Stimulated activated CD8-positive, alpha-beta memory T cell treated with anti-CD3 and anti-CD28 coated beads, Interleukin-2, amount 100 ng/mL, for 1 hour (primary cell): ENCODE data around the gene CCDC14.
"Not testable (repeated sequence)": the region's sequence is repeated elsewhere in the genome, so short reads cannot be mapped to it uniquely, and the experiment has no call there.

Experiments
- DNase-seq, 2 donors: peaks; one replicate each; pipeline ENCODE4 v3.0.0-alpha.2; 2020; ENCODE audit warnings: low read depth in 2 of 2

The CCDC14 gene, protein sequence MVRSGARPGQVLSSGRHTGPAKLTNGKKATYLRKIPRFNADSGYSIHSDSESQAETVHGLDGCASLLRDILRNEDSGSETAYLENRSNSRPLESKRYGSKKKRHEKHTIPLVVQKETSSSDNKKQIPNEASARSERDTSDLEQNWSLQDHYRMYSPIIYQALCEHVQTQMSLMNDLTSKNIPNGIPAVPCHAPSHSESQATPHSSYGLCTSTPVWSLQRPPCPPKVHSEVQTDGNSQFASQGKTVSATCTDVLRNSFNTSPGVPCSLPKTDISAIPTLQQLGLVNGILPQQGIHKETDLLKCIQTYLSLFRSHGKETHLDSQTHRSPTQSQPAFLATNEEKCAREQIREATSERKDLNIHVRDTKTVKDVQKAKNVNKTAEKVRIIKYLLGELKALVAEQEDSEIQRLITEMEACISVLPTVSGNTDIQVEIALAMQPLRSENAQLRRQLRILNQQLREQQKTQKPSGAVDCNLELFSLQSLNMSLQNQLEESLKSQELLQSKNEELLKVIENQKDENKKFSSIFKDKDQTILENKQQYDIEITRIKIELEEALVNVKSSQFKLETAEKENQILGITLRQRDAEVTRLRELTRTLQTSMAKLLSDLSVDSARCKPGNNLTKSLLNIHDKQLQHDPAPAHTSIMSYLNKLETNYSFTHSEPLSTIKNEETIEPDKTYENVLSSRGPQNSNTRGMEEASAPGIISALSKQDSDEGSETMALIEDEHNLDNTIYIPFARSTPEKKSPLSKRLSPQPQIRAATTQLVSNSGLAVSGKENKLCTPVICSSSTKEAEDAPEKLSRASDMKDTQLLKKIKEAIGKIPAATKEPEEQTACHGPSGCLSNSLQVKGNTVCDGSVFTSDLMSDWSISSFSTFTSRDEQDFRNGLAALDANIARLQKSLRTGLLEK

DNA sequence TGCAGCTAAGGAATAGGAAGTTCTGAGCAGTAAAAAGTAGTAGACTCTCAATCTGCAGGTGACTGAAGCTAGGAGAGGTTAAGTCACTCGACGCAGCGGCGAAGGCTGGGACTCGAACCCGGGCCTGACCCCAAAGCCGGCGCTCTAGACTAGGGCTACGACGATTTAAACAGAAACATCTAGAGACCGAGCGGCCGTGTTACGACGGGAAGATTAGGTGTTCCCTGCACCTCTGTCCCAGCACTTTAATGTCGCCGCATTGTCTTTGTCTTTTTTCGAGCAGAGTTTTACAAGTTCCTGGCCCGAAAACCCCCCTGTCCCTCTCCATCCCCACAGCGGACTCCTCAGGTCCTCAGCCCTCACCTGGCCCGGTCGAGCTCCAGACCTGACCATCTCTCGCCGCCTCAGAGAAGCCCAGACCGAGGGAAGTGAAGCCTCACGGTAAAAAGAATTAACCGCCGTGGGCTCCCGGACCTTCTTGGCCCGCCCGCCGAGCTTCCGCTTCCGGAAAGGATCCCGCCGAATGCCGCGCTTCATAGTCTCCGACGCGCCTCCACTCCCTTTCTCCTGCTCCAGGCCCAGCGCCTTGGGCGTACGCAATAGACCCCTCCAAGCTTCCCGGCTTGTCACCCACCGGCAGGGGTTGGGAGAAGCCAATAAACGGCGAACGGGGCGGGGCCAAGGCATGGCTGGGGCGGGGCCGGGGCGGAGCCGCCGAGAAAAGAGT is at the start of gene CCDC14:
CCDC14 (minus strand) TSS at position 449 of the 727 bp plus-strand sequence; CDS start at position 393, 56 bp downstream.
- peak; percentile 53 for DNase-seq

DNA sequence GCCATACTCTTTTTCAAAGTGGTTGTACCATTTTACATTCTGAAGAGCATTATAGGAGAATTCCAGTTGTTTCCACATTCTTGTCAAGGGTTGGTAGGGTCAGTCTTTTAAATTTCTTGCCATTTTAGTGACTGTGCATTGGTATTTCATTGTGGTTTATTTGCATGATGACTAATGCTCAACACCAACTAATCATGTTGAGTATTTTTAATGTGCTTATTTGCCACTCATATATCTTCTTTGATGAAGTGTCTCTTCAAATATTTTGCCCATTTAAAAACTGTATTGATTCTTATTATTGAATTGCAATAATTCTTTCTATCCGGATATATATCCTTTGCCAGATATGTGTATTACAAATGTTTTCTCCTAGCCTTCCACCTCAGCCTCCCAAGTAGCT is 47.3 kb upstream of the CCDC14 start:
- not testable (repeated sequence) for DNase-seq

DNA sequence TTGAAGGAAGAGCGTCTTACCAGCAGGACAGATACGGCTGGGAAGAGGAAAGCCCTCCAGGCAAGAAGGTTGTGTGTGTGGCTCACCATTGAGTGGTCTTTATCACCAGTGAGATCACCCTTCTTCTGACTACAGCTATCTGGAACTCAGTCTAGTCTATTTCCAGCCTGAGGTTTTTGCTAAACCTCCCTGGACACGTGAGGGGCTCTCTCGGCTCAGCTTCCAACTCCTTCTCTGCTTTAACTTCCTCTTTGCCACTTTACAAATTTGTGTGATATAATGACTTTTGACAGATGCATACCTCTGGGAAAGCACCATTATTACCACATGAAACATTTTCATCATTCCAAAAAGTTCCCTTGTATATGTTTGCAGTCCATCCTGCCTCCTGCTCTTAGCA is 46.2 kb upstream of the CCDC14 start:
- DNase-seq: no peak

DNA sequence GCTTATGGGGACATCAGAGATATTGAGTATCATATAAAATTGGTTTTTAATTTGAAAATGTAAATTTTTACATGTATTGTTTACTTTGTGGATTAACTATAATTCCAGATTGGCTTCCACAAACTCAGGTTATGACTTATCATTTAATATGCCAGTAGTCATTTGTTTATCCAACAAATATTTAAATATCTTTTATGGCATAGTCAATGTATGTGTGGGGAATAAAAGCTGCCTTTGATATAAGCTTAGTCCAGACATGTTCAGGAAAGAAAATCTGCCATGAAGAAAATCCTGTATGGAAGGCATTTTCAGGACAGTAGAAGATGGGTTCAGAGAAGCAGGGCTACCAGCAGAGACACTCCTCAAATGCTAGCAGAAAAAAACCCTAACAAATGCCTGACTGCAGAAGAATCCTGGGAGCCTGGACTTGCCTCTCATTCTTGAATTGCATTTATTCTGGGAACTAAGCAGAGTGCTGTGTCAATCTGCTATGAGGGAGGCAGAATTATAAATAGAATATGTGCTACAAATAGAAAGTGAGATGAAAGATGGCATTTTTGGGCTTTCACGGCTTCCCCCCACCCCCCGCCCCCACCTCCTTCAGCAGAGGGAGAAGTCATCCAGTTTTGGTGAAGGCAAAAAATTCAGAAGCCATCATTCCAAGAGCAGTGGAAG is 41.5 kb upstream of the CCDC14 start:
- not testable (repeated sequence) for DNase-seq

DNA sequence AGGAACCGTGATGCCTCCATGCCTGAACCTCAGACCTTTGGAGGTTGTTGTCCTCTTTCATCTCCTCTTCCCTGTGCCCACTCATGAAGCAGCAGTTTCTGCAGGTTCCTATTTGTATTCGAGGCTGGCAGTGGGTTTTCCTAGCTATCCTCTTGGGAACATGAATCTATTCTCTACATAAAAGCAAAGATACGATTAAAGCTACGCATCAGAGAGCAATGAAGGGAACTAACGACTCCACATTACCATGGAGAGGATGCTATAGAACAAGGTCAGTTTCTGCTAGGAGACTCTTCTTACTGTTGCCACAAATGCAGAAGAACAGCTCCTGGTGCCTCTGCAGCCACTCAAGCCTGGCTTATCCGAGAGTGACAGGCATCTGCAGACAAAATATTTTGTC is 40.3 kb upstream of the CCDC14 start:
- DNase-seq: not testable (repeated sequence)

DNA sequence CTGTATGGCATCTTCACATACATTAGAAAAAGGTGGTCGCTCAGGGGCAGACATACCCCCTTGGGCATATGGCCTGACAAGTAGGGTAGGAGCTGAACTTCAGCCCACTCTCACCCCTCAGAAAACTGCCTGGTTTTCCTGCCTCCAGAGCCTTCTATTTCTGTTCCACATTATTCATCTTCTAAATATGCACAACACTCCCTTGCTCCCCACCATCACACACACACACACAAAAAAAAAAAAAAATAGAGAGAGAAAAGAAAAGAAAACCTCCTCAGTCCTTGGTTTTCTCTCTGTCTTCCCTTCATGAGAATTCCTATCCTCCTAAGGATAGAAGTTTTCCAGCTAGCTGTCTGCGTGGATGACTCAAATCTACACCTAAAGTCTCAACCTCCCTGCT is 36.5 kb upstream of the CCDC14 start:
- DNase-seq: no peak

DNA sequence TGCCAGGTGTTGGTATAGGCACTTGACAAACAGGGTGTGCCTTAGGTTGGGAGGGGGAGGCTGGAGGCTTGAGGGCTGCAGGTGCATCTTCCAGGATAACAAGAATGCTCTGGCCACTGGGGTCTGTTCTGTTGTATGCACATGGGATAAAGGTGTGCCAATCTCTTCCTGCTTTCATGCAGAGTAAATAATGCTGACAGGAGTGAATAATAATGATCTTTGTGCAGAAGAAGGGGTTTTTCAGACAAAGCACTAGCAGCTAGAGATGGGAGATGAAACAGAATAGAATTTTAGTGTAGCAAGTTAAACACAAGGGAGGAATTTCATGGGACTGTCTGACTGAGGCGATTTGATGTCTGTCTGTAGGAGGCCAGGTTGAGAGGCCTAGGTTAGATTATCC is 32.8 kb upstream of the CCDC14 start:
- DNase-seq: no peak

DNA sequence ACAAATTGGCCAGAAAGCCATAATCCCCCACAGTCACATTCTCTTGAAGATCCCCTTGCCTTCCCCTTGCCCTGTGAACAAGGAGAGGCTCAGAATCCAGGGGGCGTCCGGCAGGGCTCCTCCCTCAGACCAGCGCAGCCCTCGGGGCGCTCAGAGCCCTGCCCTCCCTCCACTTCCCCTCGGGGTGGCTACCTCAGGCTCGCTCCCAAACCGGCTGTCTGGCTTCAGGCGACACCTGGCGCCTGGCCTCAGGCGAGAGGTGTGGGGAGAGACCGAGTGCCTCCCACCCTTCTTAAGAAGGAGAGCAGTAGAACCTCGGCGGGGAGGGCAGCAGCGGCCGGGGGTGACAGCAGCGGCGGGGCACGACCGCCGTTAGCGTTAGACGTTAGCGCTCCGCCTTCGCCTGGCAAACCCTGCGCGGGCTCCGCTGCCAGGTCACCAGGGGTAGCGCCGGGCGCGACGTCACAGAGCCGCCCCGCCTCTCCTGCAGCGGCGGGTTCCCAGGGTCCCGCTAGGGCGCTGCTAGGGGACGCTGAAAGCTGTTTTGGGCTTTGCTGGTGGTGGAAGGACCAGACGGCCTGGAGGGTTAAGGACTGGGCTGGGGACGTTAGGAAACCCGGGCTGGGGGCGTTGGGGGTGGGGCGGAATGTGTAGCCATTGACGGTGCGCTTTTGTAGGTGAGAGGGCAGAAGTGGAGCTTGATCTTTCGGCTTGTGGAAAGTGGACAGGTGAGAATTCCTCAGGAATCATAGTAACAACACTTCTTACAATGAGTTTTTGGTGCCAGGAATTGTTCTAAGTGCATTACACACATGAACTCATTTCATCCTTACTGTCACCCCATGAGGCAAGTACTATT is 30.9 kb upstream of the CCDC14 start, which contains the start of gene ROPN1:
ROPN1 (minus strand) TSS at position 395 of the 859 bp plus-strand sequence. CDS start 11,643 bp downstream, outside the sequence.
- not testable (repeated sequence) for DNase-seq

DNA sequence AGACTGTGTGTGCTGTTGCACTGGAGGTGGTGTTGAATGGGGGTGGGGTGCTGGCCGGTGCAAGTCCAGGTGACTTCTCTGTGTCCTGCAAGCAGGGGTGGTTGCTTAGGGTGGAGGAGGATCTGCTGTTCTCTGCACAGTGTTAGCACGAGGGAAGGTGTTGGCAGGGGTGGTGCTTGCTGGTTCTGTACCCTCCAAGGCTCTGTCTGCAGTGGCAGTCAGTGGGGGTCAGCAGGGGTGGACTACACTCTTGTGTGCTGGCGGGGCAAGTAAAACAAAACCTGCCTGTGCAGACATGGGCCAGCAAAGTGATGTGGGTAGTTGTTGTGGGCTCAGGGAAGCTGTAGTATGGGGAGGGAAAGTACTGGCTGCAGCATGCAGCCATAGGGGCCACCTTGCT is 25.4 kb upstream of the CCDC14 start:
- no peak for DNase-seq

DNA sequence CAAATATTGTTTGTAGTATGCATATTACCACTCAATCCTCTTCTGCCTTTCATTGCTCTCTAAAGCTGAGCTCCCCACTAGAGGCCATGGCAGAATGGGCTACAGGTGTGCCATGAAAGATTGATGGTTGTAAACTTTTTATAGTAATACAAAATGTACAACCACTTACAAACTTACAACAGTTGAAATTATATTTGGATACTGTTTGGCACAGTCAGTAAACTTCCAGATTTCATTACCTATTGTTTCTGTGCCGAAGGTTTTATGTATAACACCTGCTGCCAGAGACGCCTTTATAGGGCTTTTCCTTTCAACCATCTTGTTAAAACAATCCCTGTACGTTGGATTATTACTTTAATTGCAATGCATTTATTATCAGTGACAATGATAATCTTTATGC is 23.9 kb upstream of the CCDC14 start:
- no peak for DNase-seq

DNA sequence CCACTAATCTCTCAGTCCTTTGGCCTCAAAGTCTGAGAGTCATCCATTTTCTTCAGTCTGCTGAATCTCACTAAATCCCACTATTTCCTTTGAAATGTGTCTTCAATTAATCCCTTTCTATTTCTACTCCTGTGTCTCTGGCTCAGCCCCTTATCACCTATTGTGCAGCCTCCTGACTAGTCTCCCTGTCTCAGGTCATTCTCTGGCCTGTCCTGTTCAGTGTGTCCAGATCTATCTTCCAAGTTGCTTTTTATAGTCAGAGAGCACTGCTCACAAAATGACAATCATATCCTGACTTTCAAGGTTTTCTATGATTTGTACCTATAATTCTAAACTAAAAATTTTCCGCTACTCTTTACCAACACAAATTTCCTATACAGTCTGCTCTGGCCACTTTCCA is 23.3 kb upstream of the CCDC14 start:
- DNase-seq: no peak

DNA sequence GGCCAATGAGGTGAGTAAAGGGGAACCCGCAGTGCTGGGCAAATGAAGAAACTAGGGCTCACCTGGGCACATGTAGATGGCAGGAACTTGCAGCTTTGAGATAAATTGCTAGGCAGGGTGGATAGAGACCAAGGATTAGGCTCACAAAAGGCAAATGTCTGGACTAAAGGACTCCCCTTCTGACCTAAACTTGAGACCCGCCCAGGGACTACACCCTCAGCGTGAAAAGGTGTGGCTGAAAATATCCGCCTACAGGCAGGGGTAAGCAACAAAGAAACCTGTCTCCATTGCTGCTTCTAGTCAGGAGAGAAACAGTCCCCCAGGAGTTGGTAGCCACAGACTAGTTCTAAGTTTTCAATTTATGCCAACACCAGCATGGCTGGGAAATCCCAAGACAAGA is 20.3 kb upstream of the CCDC14 start:
- not testable (repeated sequence) for DNase-seq

DNA sequence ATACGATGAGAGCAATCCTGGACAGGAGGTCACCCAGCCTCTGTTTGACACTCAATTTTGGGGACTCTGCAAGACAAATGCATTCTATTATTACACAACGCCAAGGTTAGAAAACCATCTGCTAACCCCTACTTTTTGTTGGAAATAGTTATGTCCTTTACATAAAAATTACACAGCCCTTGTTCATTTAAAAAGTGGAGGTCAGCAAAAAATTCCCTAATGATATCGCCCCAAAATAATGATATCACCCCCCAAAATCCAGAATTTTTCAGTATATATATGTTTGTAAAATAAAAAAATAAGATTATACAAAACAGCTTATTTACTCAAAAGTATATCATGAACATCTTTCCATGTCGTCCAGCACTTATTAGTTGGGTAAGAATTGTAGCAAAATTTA is 19.5 kb upstream of the CCDC14 start:
- no peak for DNase-seq

DNA sequence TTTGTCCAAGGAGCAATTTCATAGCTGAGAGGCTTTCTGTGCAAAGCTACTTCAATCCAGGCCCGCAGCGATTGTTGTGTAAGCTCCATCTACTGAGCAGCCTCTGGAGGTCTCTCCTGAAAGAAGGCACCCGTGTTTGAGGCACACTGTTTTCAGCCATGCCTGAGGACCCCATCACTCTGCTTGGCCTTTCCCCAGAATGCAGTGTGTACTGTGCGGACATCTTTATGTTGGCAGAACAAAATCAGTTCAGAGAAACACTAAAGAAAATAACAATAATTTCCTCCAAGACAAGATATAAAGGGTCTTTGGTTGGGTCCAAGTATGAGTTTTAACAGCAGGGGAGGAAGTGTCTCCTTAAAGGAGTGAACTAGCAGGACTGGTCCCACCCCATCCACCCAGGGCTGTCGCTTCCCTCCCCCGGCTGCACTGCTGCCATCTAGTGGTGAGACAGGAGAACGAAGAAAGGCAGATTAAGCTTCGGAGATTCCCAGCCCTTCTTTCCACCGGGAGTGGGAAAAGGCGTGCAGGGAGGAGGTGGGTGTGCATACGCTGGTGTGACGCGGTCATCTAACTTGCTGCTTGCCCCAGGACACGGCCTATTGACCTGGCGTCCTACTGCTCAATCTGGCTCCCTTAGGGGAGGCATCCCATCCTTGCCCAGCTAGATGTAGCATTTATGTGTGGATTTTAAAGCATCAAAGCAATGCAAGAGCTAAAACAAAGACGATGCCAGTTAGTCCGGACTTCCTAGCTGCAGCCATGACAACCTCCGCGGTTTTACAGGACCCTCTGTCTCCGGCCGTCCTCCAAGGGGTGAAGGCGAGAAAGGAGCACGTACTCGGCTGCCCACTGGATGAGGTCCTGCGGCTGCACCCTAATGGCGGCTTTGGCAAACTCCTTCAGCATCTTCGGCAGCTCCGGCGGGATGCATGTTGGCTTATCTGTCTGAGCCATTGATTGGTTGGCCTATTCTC is 18.8 kb upstream of the CCDC14 start:
- not testable (repeated sequence) for DNase-seq

DNA sequence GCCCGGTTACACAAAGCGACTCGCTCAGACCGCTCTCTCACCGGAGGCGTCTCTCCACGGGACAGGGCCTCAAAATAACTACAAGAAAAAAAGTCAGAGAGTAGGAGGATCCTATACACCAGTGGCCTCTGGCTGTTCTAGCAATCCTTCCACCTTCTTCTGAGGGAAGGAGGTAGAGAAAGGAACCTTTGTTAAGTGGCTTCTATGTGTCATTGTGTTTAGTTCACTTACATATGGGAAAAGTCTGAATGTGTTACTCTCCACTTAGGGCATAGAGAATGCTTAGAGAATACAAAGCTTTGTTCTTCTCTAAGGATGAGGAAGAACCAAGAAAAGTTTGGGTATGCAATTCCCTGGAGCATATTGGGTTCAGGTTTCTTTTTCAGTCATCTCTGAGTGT is 15.9 kb upstream of the CCDC14 start:
- not testable (repeated sequence) for DNase-seq

DNA sequence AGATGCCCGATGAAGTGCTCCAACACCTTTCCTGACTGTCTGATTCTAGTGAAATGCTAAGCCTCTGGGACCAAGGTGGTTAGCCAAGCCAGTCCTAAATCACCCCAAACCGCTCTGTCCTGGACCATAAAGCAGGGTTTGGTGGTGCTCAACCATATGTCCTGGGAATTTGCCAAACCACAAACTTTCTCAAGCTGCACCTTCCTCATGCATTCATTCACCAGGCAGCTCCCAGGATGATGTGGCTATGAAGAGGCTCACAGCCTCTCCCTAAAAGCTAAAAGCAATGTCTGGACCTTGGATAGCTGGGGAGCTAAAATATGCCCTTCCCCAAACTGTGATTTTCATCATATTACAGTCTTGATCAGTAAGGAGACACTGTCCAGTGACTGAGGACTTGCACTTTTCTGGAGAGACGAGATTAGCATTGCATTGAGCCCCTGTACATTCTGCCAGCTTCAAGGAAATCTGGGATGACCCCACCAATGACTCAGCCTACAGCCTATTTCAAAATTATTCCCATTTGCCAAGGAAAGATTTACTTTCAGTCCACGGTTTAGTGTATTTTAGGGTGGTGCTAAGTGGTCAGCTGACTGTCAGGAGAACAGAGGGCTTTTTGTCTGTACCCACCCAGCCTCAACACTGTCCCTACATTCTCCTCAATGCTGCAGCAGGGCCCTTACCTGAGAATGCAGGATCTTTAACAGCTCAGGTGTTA is 15.3 kb upstream of the CCDC14 start:
- DNase-seq: not testable (repeated sequence)

DNA sequence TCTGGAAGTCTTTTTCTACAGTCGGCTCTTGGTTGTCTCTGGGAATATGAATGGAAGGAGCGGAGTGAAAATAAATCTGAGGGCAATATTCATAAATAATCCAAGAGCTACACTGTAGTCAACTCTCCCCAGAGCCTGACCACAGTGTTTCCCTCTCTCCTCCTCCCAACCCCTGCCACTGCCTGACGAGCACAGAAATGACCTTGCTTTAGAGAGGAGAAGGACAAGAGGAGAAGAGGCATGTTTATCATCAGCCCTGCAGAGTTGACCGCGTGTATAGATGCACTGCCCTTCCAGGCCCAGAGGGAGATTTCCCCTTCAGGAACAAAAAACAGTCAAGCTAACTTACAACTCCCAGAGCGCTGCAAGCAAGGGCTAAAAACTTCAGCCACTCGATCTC is 14.0 kb upstream of the CCDC14 start:
- not testable (repeated sequence) for DNase-seq

DNA sequence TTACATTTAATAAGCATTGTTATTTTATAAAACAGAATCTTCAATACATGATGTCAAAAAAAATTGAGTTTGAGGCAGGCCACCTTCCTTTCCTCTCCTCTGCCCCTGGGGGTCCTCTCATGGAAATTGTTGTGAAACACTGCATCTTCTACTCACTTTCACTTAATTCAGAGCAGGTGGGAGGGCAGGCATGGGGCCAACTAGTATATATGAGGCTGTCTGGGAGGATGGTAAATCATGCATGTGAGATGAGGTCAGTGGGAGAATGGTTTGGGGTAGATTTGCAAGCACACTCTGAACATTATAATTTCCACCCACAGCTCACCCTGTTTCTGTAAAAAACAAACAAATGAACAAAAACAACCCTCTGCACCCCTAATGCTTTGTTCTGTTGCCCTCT is 10.4 kb upstream of the CCDC14 start:
- DNase-seq: no peak
